Activated CD8-positive, alpha-beta T cell treated with anti-CD3 and anti-CD28 coated beads for 36 hours (primary cell): ENCODE measurements around the gene CLEC14A. TPM values are rescaled to one million over a fixed set of nuclear protein-coding genes. Genes with fewer than 3 reads are reported as not detected.

Experiments
- ATAC-seq: fragments of 200-7000 bp; cut with Tn5 transposase; one replicate; pipeline ENCODE4 v1.10.0; 2021; ENCODE audit warnings: mild to moderate bottlenecking, moderate library complexity
- CTCF ChIA-PET: fragments of 350-600 bp; sonication (Branson Sonifier 250); formaldehyde crosslinking; loops from one replicate; lab custom pipeline; 2021; ENCODE audit warnings: antibody characterized with exemption; lab: Charles Lee
- POLR2A ChIA-PET: fragments of 350-600 bp; sonication (Branson Sonifier 250); formaldehyde crosslinking; loops from one replicate; lab custom pipeline; 2021; ENCODE audit warnings: antibody characterized with exemption; lab: Charles Lee
- DNase-seq: peaks from one replicate; pipeline ENCODE4 v3.0.0-alpha.2; 2020
- H3K27ac Mint-ChIP-seq: one replicate; pipeline ENCODE4 v1.8.0; 2021; ENCODE audit warnings: mild to moderate bottlenecking, mixed read lengths
- H3K27me3 Mint-ChIP-seq: one replicate; pipeline ENCODE4 v1.8.0; 2021; ENCODE audit warnings: mixed read lengths
- H3K36me3 Mint-ChIP-seq: one replicate; pipeline ENCODE4 v1.8.0; 2021; ENCODE audit warnings: low read depth, mixed read lengths
- H3K4me1 Mint-ChIP-seq: one replicate; pipeline ENCODE4 v1.8.0; 2021; ENCODE audit warnings: low read depth, mixed read lengths
- H3K4me3 Mint-ChIP-seq: one replicate; pipeline ENCODE4 v1.8.0; 2021; ENCODE audit warnings: mild to moderate bottlenecking, moderate library complexity, mixed read lengths
- H3K9me3 Mint-ChIP-seq: one replicate; pipeline ENCODE4 v1.8.0; 2021; ENCODE audit warnings: mixed read lengths
- CTCF ChIP-seq: fragments of 200-600 bp; IDR thresholded peaks from one replicate; pipeline ENCODE4 v1.8.0; 2022; ENCODE audit warnings: antibody characterized with exemption, mild to moderate bottlenecking
- intact Hi-C: fragments of 100-400 bp; cut with micrococcal nuclease; formaldehyde crosslinking; loops from one replicate; pipeline ENCODE4 v1.10.0; 2022
- total RNA-seq, 2 experiments: library from RNA; stranded (reverse); gene quantifications; one replicate each; pipeline ENCODE4 v1.2.3, GENCODE V29; 2021

The CLEC14A gene
- total RNA-seq, 2 experiments from 2014 or later = not detected

GRCh38 chr14:38238332-38238731 lies 17.6 kb downstream of the CLEC14A start:
- no peak for DNase-seq
- no peak overlapping the region for H3K27ac Mint-ChIP-seq
- TF ChIP-seq CTCF = no peak
- no peak overlapping the region for H3K4me3 Mint-ChIP-seq
- no peaks in the 10 kb centered on the region for H3K9me3 Mint-ChIP-seq
- H3K4me1 Mint-ChIP-seq = no peaks in the 10 kb centered on the region
- no peak for ATAC-seq
- intact Hi-C loops = no loop called here
- H3K36me3 Mint-ChIP-seq = no peaks in the 10 kb centered on the region
- CTCF ChIA-PET = no interaction called here
- peaks cover 8% of the 10 kb centered on the region for H3K27me3 Mint-ChIP-seq
- POLR2A ChIA-PET = no interaction called here

- CTCF ChIA-PET = no interaction called here
- Mint-ChIP-seq H3K9me3 (no peaks in the 10 kb centered on the region), H3K27ac (no peak overlapping the region), H3K36me3 (no peaks in the 10 kb centered on the region), H3K4me3 (no peak overlapping the region), H3K4me1 (no peaks in the 10 kb centered on the region), H3K27me3 (peaks cover 1% of the 10 kb centered on the region)
- no peak for TF ChIP-seq CTCF
- POLR2A ChIA-PET = no interaction called here
- ATAC-seq (no peak), DNase-seq (no peak)
- intact Hi-C loops = no loop called here
Observed at GRCh38 chr14:38233218-38233617, 22.7 kb downstream of the CLEC14A start.

- ChIA-PET POLR2A (no interaction called here), CTCF (no interaction called here)
- peaks cover 4% of the 10 kb centered on the region for H3K27me3 Mint-ChIP-seq
- DNase-seq (no peak), ATAC-seq (no peak)
- no peaks in the 10 kb centered on the region for H3K36me3 Mint-ChIP-seq
- no peaks in the 10 kb centered on the region for H3K4me1 Mint-ChIP-seq
- TF ChIP-seq CTCF = no peak
- no peak overlapping the region for H3K4me3 Mint-ChIP-seq
- no peaks in the 10 kb centered on the region for H3K9me3 Mint-ChIP-seq
- H3K27ac Mint-ChIP-seq = no peak overlapping the region
- intact Hi-C loops = no loop called here
Observed at GRCh38 chr14:38226366-38226765, 29.5 kb downstream of the CLEC14A start.

- Mint-ChIP-seq H3K27ac (no peak overlapping the region), H3K9me3 (no peaks in the 10 kb centered on the region), H3K36me3 (no peaks in the 10 kb centered on the region), H3K4me3 (no peak overlapping the region), H3K4me1 (no peaks in the 10 kb centered on the region), H3K27me3 (peaks cover 2% of the 10 kb centered on the region)
- ATAC-seq (no peak), DNase-seq (no peak)
- intact Hi-C loops = no loop called here
- no peak for TF ChIP-seq CTCF
- POLR2A ChIA-PET = no interaction called here
- CTCF ChIA-PET = no interaction called here
Observed at GRCh38 chr14:38225946-38226345, 29.9 kb downstream of the CLEC14A start.

- no peaks in the 10 kb centered on the region for H3K4me1 Mint-ChIP-seq
Observed at GRCh38 chr14:38224338-38224737, 31.6 kb downstream of the CLEC14A start.

More at GRCh38 chr14:38224338-38224737, 31.6 kb downstream of the CLEC14A start:
- Mint-ChIP-seq H3K9me3 (no peaks in the 10 kb centered on the region), H3K36me3 (no peaks in the 10 kb centered on the region), H3K4me3 (no peak overlapping the region), H3K27me3 (peaks cover 2% of the 10 kb centered on the region), H3K27ac (no peak overlapping the region)
- no peak for TF ChIP-seq CTCF
- CTCF ChIA-PET = no interaction called here
- intact Hi-C loops = no loop called here
- ATAC-seq (no peak), DNase-seq (no peak)
- POLR2A ChIA-PET = no interaction called here
